ENCODE data around the gene RPL15. TPM values are rescaled to one million over a fixed set of nuclear protein-coding genes. Genes with fewer than 3 reads are reported as not detected.
A peak's percentile ranks its signal among the peaks of the same experiment; 100 is the strongest.

RPL15 gene
- total and polyA plus RNA-seq, 10 of the 15 experiments (the other 5 are each of a cell fraction or from before 2014, with no cell fraction given), result 2,885 to 10,761 (median 4,017) TPM

DNA sequence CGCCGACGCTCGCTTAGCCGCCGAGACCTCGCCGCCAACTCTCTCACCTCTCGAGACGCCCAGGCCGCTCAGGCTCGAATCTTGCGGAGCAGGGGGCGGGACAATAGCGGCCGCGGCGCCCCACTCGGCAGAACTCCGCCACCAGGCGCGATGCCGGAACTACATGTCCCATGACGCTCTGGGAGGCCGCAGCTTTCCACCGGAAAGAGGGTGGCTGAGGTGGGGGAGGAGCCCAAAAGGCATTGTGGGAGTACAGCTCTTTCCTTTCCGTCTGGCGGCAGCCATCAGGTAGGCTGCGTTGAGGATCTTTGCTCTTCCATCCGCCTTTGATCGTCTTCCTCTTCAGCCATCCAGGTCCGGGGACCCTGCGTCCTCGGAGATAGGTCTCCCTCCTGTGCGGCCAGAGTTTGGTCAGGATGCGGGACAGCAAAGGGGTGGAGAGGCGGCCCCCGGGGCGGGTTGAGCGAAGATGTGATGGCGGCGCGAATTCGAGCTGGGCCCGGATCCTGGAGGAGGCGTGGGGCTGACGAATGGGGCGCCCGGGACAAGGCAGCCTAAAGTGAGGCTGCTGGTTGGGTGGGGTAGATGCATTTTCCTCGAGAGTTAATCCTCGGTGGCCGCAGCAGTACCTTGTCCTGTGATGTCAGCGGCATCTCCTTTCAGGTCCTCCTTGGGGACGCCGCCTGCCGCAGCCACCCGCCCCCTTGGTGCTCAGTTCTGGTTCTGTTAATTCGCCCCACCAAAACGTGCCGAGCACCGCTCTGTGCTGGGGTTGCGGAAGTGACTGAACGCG, at the start of gene RPL15, which contains the start of gene NKIRAS1 (continued):
- TF ChIP-seq, protein P1, sequence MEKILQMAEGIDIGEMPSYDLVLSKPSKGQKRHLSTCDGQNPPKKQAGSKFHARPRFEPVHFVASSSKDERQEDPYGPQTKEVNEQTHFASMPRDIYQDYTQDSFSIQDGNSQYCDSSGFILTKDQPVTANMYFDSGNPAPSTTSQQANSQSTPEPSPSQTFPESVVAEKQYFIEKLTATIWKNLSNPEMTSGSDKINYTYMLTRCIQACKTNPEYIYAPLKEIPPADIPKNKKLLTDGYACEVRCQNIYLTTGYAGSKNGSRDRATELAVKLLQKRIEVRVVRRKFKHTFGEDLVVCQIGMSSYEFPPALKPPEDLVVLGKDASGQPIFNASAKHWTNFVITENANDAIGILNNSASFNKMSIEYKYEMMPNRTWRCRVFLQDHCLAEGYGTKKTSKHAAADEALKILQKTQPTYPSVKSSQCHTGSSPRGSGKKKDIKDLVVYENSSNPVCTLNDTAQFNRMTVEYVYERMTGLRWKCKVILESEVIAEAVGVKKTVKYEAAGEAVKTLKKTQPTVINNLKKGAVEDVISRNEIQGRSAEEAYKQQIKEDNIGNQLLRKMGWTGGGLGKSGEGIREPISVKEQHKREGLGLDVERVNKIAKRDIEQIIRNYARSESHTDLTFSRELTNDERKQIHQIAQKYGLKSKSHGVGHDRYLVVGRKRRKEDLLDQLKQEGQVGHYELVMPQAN (conservative IDR thresholded peaks at IDR 0.05), result peak; percentile 84
- TF ChIP-seq SREBF1 (IDR thresholded peaks at IDR 0.05; ENCODE audit: low read length) (peak; percentile 83), TCF7 (IDR thresholded peaks at IDR 0.05; ENCODE audit: borderline replicate concordance) (0 out of 2 replicates have a peak, but pooled peaks have one; percentile 33), SMC3 (IDR thresholded peaks at IDR 0.05; ENCODE audit: borderline replicate concordance, low read length) (no peak), KAT2A (conservative IDR thresholded peaks at IDR 0.05; ENCODE audit: control insufficient read depth, low read depth, low read length) (no peak; the same call in 1 of the 2 replicates), CBX5 (IDR thresholded peaks at IDR 0.05; ENCODE audit: low read depth) (0 out of 2 replicates have a peak, but pooled peaks have one; percentile 78), CBX3 (IDR thresholded peaks at IDR 0.05; ENCODE audit: borderline replicate concordance, low read depth) (no peak), STAT3 (IDR thresholded peaks at IDR 0.05; ENCODE audit: low read depth, low read length) (no peak), ZNF24 (IDR thresholded peaks at IDR 0.05) (0 out of 2 replicates have a peak, but pooled peaks have one; percentile 26), PML (IDR thresholded peaks at IDR 0.05; ENCODE audit: low read length) (peak; percentile 100), TBL1XR1 (IDR thresholded peaks at IDR 0.05; ENCODE audit: low read depth, low read length) (peak; percentile 69; the same call in 1 of the 2 replicates), MEF2B (IDR thresholded peaks at IDR 0.05; ENCODE audit: partially characterized antibody, poor library complexity, severe bottlenecking) (peak; percentile 54), ATF7 (IDR thresholded peaks at IDR 0.05; ENCODE audit: low read depth) (peak; percentile 72), TAF1 (IDR thresholded peaks at IDR 0.05; ENCODE audit: borderline replicate concordance, low read depth, low read length) (peak; percentile 99), IKZF2 (IDR thresholded peaks at IDR 0.05) (peak in 1 of 2 experiments; percentile 24; a peak in 1 of 4 replicates), ZNF274 (IDR thresholded peaks at IDR 0.05; ENCODE audit: insufficient read depth, insufficient read length) (no peak), SUPT20H (IDR thresholded peaks at IDR 0.05; ENCODE audit: borderline replicate concordance, control insufficient read depth, low read depth, low read length) (no peak), RCOR1 (conservative IDR thresholded peaks at IDR 0.05; ENCODE audit: low read depth, low read length) (0 out of 2 replicates have a peak, but pooled peaks have one; percentile 27), ZZZ3 (IDR thresholded peaks at IDR 0.05; ENCODE audit: control insufficient read depth, insufficient read length, low read depth) (no peak), YBX1 (IDR thresholded peaks at IDR 0.05) (no peak), NR2C1 (IDR thresholded peaks at IDR 0.05) (peak; percentile 42; the same call in 1 of the 2 replicates)
- TF ChIP-seq, protein P2, sequence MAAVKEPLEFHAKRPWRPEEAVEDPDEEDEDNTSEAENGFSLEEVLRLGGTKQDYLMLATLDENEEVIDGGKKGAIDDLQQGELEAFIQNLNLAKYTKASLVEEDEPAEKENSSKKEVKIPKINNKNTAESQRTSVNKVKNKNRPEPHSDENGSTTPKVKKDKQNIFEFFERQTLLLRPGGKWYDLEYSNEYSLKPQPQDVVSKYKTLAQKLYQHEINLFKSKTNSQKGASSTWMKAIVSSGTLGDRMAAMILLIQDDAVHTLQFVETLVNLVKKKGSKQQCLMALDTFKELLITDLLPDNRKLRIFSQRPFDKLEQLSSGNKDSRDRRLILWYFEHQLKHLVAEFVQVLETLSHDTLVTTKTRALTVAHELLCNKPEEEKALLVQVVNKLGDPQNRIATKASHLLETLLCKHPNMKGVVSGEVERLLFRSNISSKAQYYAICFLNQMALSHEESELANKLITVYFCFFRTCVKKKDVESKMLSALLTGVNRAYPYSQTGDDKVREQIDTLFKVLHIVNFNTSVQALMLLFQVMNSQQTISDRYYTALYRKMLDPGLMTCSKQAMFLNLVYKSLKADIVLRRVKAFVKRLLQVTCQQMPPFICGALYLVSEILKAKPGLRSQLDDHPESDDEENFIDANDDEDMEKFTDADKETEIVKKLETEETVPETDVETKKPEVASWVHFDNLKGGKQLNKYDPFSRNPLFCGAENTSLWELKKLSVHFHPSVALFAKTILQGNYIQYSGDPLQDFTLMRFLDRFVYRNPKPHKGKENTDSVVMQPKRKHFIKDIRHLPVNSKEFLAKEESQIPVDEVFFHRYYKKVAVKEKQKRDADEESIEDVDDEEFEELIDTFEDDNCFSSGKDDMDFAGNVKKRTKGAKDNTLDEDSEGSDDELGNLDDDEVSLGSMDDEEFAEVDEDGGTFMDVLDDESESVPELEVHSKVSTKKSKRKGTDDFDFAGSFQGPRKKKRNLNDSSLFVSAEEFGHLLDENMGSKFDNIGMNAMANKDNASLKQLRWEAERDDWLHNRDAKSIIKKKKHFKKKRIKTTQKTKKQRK (IDR thresholded peaks at IDR 0.05; ENCODE audit: low read depth, low read length), result no peak
- TF ChIP-seq, protein P3, sequence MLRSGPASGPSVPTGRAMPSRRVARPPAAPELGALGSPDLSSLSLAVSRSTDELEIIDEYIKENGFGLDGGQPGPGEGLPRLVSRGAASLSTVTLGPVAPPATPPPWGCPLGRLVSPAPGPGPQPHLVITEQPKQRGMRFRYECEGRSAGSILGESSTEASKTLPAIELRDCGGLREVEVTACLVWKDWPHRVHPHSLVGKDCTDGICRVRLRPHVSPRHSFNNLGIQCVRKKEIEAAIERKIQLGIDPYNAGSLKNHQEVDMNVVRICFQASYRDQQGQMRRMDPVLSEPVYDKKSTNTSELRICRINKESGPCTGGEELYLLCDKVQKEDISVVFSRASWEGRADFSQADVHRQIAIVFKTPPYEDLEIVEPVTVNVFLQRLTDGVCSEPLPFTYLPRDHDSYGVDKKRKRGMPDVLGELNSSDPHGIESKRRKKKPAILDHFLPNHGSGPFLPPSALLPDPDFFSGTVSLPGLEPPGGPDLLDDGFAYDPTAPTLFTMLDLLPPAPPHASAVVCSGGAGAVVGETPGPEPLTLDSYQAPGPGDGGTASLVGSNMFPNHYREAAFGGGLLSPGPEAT (IDR thresholded peaks at IDR 0.05; ENCODE audit: low read depth), result peak; percentile 79
- TF ChIP-seq, protein P4, sequence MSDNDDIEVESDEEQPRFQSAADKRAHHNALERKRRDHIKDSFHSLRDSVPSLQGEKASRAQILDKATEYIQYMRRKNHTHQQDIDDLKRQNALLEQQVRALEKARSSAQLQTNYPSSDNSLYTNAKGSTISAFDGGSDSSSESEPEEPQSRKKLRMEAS (IDR thresholded peaks at IDR 0.05; ENCODE audit: low read depth, low read length), result peak; percentile 89
